GM18526 (cell line): ENCODE results near the gene ANKUB1.

ENCODE experiments used
- POLR2A ChIP-seq: IDR thresholded peaks from 3 replicates; pipeline ENCODE4 v1.6.1; 2011; ENCODE audit not compliant: insufficient read length; ENCODE audit errors: extremely low read depth

The ANKUB1 gene

GRCh38 chr3:149812606-149813366, 20.4 kb upstream of the ANKUB1 start, which contains the start of gene RNF13:
Gene RNF13, plus strand, starts transcription at chr3:149813215. Its CDS starts 32,812 bp downstream, at chr3:149846027.
- TF ChIP-seq POLR2A: peak; percentile 68

GRCh38 chr3:149812165-149812605, 19.8 kb upstream of the ANKUB1 start:
- no peak for TF ChIP-seq POLR2A

- no peak for TF ChIP-seq POLR2A
Observed at GRCh38 chr3:149810846-149811245, 18.5 kb upstream of the ANKUB1 start.

- no peak for TF ChIP-seq POLR2A
Observed at GRCh38 chr3:149809699-149810098, 17.3 kb upstream of the ANKUB1 start.

- no peak for TF ChIP-seq POLR2A
Observed at GRCh38 chr3:149808209-149808829, 16.0 kb upstream of the ANKUB1 start.

DNA sequence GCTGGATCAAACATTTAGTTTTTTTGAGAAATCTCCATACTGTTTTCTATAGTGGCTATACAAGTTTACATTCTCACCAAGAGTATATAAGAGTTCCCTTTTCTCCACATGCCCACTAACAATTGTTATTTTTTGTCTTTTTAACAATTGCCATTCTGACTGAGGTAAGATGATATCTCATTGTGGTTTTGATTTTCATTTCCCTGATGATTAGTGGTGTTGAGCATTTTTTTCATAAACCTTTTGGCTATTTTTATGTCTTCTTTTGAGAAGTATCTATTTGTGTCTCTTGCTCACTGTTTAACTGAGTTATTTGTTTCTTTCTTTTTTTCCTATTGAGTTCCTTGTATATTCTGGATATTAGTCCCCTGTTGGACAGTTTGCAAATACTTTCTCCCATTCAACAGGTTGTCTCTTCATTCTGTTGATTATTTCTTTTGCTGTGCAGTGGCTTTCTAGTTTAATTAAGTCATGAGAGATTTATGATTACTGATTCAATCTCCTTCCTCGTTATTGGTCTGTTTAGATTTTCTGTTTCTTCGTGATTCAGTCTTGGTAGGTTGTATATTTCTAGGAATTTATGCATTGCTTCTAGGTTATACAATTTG, 13.9 kb upstream of the ANKUB1 start:
- TF ChIP-seq POLR2A: no peak

DNA sequence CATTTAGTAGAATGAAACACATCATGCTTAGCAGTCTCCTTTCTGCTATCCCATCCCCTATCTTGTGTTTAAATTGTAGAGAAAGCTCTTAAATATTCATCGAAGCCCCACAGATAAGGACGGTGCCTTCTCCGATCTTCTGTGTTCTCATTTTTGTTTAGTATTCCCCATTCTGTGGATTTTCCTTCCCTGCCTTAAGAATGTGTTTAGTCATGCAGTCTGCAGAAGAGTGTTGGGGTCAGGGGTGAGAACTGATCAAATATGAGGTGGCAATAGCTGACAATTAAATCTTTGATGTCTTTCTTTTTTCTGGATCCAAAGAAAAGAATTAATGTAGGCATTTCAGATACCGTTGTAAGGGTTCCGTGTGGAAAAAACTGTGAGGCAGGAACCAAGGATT, 9.3 kb upstream of the ANKUB1 start:
- TF ChIP-seq POLR2A: no peak

DNA sequence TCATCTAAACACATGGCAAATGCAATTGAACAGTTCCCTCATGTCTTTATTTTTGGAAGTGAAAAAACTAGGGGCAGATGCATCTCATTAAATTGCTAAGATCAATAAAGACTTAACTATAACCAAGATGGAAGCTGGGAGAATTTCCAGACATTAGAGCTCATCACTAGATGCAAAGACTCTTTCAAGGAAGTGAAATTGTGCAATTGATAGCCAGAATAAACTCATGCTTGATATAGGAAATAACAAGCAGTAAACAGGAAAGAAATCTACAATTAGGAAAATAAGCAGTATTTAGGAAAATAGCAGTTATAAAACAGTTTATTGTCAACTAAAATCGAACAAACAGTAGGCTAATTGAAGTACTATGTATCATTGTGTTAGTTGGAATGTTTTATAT, 8.8 kb upstream of the ANKUB1 start:
- TF ChIP-seq POLR2A: no peak

GRCh38 chr3:149800693-149801092, 8.3 kb upstream of the ANKUB1 start:
- TF ChIP-seq POLR2A: no peak

GRCh38 chr3:149796026-149796425, 3.7 kb upstream of the ANKUB1 start:
- no peak for TF ChIP-seq POLR2A

GRCh38 chr3:149790698-149791097, 1.7 kb downstream of the ANKUB1 start:
- no peak for TF ChIP-seq POLR2A

- TF ChIP-seq POLR2A: no peak
Observed at GRCh38 chr3:149790268-149790667, 2.1 kb downstream of the ANKUB1 start.

DNA sequence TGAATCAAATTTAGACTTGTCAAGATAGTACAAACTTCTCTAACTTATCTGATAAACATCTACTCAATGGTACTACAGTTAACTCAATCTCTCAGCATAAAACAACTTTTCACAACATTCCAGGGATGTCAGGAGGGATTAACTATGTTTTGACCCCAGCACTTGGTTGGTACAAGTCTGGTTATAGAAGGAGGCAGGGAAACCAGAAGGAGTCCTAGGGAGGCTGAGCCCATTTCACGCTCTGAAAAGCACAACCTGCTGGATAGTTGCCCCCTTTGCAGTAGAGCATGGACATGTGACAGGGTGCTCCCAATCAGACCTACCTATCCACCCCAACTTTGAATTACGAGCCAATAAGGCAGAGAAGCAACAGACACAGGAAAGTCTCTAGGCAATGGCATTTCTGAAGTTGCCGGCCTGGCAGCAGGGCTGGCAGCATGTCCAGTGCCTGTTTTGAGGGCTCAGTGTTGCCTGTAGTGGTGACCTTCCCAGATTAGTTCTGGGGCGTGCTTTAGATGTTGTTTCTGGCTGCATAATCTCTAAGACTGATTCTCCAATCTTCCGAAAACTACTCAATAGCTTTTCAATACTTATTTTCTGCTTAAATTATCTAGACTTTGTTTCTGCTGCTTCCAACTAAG, 8.2 kb downstream of the ANKUB1 start:
- no peak for TF ChIP-seq POLR2A

- no peak for TF ChIP-seq POLR2A
Observed at GRCh38 chr3:149783576-149783975, 8.8 kb downstream of the ANKUB1 start.

- no peak for TF ChIP-seq POLR2A
Observed at GRCh38 chr3:149781741-149782140, 10.6 kb downstream of the ANKUB1 start.

DNA sequence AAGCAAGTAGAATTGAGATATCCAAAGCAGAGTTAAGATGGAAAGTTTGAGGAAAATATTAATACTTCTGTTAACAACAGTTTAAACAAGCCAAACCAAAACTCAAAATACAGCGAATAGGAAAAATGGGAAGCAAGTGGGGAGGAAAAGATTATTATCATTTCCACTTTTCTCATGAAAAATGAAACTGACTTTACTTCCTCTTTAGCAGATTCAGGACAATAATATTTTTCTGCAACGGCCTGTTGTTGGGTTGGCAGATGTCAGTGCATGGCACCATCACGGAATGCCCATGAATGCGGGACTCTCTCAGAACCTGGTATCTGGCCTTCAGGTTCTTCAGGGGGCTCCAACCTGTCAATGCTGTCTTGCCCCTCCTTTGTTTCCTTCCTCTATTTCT, 11.1 kb downstream of the ANKUB1 start:
- no peak for TF ChIP-seq POLR2A
